ENCODE results near the gene TMEM60.

TMEM60 gene

DNA sequence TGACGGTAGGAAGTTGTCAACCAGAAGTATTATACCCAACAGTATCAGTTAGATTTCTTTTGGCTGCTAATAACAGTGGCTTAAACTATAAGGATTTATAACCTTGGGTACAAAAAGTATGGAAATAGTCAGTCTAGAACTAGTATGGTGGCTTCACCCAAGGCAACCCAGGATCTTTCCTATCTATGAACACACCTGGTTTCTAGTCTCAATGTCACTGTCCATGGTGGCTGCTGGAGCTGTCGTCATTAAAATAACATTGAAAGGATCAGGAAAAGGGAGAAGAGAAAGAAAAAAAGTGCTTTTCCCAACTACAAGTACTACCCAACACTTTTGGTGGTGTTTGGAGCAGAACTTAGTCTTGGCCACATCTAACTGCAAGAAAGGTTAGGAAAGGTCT, 28.1 kb upstream of the TMEM60 start:
- DNase-seq (ENCODE audit: low read depth): no peak
- no peak for TF ChIP-seq CTCF (IDR thresholded peaks at IDR 0.05; ENCODE audit: insufficient read depth, low read depth, low read length, missing control alignments)
- no peak overlapping the region for H3K4me3 ChIP-seq (ENCODE audit: low read length)

DNA sequence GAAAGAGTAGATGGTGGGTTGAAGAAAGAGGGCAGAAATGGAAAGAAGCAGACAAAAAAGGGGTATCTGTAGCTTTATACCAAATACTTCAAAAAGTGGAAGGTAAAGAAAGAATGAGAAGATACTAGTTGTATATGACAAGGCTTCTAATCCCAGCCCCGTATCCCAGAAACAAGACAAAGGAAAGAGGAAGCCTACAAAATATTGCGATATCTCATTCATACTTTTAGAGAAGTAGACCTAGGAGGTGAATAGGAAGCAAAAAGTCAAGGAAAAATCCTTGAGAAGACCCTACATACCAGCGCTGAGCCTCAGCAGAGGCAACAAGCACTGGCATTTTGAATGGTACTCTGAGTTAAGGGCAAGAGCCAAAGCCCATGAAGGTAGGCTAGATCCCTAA, 26.9 kb upstream of the TMEM60 start:
- no peak overlapping the region for H3K4me3 ChIP-seq (ENCODE audit: low read length)
- TF ChIP-seq CTCF (IDR thresholded peaks at IDR 0.05; ENCODE audit: insufficient read depth, low read depth, low read length, missing control alignments): no peak
- DNase-seq (ENCODE audit: low read depth): no peak

- H3K4me3 ChIP-seq (ENCODE audit: low read length): no peak overlapping the region
- no peak for DNase-seq (ENCODE audit: low read depth)
Measured at GRCh38 chr7:77824636-77825035, 26.4 kb upstream of the TMEM60 start.

DNA sequence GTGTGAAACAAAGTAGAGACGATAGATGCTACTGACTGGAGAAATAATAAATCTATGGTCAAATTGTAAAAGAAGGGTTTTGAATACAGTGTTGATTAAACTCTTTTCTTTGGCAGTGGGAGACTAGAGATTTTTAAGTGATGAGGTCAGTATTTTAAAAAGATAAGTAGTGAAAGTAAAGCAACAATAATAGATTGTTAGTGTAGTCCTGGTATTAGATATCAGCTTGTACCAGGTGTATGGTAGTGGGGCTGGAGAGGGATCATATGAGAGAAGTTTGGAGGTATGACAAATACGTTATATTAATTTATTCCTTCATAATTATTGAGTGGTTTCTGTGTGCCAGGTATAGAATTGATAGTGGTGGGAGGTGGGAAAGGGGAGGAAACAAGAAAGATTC, 25.6 kb upstream of the TMEM60 start:
- DNase-seq (ENCODE audit: low read depth): no peak
- H3K4me3 ChIP-seq (ENCODE audit: low read length): no peak overlapping the region
- TF ChIP-seq CTCF (IDR thresholded peaks at IDR 0.05; ENCODE audit: insufficient read depth, low read depth, low read length, missing control alignments): no peak

More at GRCh38 chr7:77824636-77825035, 26.4 kb upstream of the TMEM60 start:
- TF ChIP-seq CTCF (IDR thresholded peaks at IDR 0.05; ENCODE audit: insufficient read depth, low read depth, low read length, missing control alignments): no peak

- no peak for DNase-seq (ENCODE audit: low read depth)
- TF ChIP-seq CTCF (IDR thresholded peaks at IDR 0.05; ENCODE audit: insufficient read depth, low read depth, low read length, missing control alignments): no peak
Measured at GRCh38 chr7:77822269-77822668, 24.0 kb upstream of the TMEM60 start.

GRCh38 chr7:77820967-77821366, 22.7 kb upstream of the TMEM60 start:
- DNase-seq (ENCODE audit: low read depth): no peak
- no peak overlapping the region for H3K4me3 ChIP-seq (ENCODE audit: low read length)
- TF ChIP-seq CTCF (IDR thresholded peaks at IDR 0.05; ENCODE audit: insufficient read depth, low read depth, low read length, missing control alignments): no peak

More at GRCh38 chr7:77822269-77822668, 24.0 kb upstream of the TMEM60 start:
- H3K4me3 ChIP-seq (ENCODE audit: low read length): no peak overlapping the region

DNA sequence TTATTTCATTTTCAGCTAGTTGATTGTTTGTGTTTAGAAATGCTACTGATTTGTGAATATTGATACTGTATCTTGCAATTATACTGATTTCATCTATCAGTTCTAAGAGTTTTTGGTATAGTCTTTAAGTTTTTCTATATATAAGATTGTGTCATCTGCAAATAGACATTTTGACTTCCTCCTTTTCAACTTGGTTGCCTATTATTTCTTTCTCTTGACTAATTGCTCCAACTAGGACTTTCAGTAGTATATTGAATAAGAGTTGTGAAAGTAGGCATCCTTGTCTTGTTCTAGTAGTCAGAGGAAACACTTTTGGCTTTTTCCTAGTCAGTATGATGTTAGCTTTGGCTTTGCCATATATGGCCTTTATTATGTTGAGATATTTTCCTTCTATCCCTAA, 20.8 kb upstream of the TMEM60 start:
- DNase-seq (ENCODE audit: low read depth): no peak
- TF ChIP-seq CTCF (IDR thresholded peaks at IDR 0.05; ENCODE audit: insufficient read depth, low read depth, low read length, missing control alignments): no peak
- no peak overlapping the region for H3K4me3 ChIP-seq (ENCODE audit: low read length)

Measured in epithelial cell of esophagus (primary cell).